BJ (cell line): Measurements from ENCODE around the gene CDC45. TPM values are rescaled to one million over a fixed set of nuclear protein-coding genes. Genes with fewer than 3 reads are reported as not detected.
"Not testable (repeated sequence)": the region's sequence is repeated elsewhere in the genome, so short reads cannot be mapped to it uniquely, and the experiment has no call there.

Experiments used
- CTCF ChIA-PET: fragments of 350-600 bp; formaldehyde crosslinking; extraction: SDS; loops from one replicate; lab custom pipeline; 2021; ENCODE audit warnings: antibody characterized with exemption, inconsistent platforms; lab: Yijun Ruan, JAX
- POLR2A ChIA-PET: fragments of 300-600 bp; sonication (Branson Sonifier 250); formaldehyde crosslinking; extraction: SDS; loops from one replicate; lab custom pipeline; 2021; ENCODE audit warnings: antibody characterized with exemption; lab: Charles Lee
- DNase-seq: peaks from one replicate; pipeline ENCODE4 v3.0.0-alpha.2; 2011; ENCODE audit warnings: low read depth
- H3K27me3 ChIP-seq: 2 replicates; pipeline ENCODE4 v1.6.0; 2011; ENCODE audit warnings: low read length; ENCODE audit not compliant: control insufficient read depth, insufficient read depth
- H3K36me3 ChIP-seq: 2 replicates; pipeline ENCODE4 v1.5.1; 2011; ENCODE audit warnings: low read length; ENCODE audit not compliant: control insufficient read depth, insufficient read depth
- H3K4me3 ChIP-seq: 2 replicates; pipeline ENCODE4 v1.5.1; 2011; ENCODE audit warnings: low read depth, mild to moderate bottlenecking, control low read depth, low read length
- CTCF ChIP-seq: IDR thresholded peaks from 2 replicates; pipeline ENCODE4 v1.5.1; 2011; ENCODE audit warnings: low read depth, mild to moderate bottlenecking, control low read depth, inconsistent platforms, low read length, moderate library complexity; ENCODE audit not compliant: insufficient read depth
- polyA plus RNA-seq: library from polyadenylated mRNA; depleted of rRNA; stranded (reverse); fragments of >200 nt; gene quantifications from 2 replicates; pipeline ENCODE4 v1.2.3, GENCODE V29; 2011

Gene CDC45
- polyA plus RNA-seq, 1 experiment = 13.8 TPM

- H3K27me3 ChIP-seq = no peaks in the 10 kb centered on the region
- POLR2A ChIA-PET = no interaction called here
- TF ChIP-seq CTCF = no peak
- peaks cover 6% of the 10 kb centered on the region for H3K36me3 ChIP-seq
- no peak for DNase-seq
- CTCF ChIA-PET = no interaction called here
- no peak overlapping the region for H3K4me3 ChIP-seq
Measured at GRCh38 chr22:19440411-19441195, 39.1 kb upstream of the CDC45 start.

- Histone ChIP-seq H3K27me3 (no peaks in the 10 kb centered on the region), H3K36me3 (peaks cover 4% of the 10 kb centered on the region), H3K4me3 (no peak overlapping the region)
- no peak for TF ChIP-seq CTCF
- ChIA-PET CTCF (no interaction called here), POLR2A (no interaction called here)
- no peak for DNase-seq
Measured at GRCh38 chr22:19442166-19442565, 37.6 kb upstream of the CDC45 start.

GRCh38 chr22:19443544-19444211 is 36.0 kb upstream of the CDC45 start:
- TF ChIP-seq CTCF = no peak
- ChIA-PET POLR2A (no interaction called here), CTCF (no interaction called here)

GRCh38 chr22:19445279-19445982 is 34.3 kb upstream of the CDC45 start:
- ChIA-PET CTCF (interaction anchor here (0.7 kb wide), 1 partner anchor 78 kb away, joined by 3 read pairs; no protein-coding TSS in a partner anchor), POLR2A (interaction anchor here (0.6 kb wide), 1 partner anchor 19 kb away, joined by 3 read pairs; no protein-coding TSS in a partner anchor)
- not testable (repeated sequence) for H3K27me3 ChIP-seq, H3K36me3 ChIP-seq, DNase-seq, H3K4me3 ChIP-seq

More at GRCh38 chr22:19443544-19444211, 36.0 kb upstream of the CDC45 start:
- no peak overlapping the region for H3K4me3 ChIP-seq
- H3K36me3 ChIP-seq = peaks cover 4% of the 10 kb centered on the region
- no peak for DNase-seq
- H3K27me3 ChIP-seq = no peaks in the 10 kb centered on the region

GRCh38 chr22:19446603-19447329 is 33.0 kb upstream of the CDC45 start:
- DNase-seq = no peak
- Histone ChIP-seq H3K36me3 (peaks cover 11% of the 10 kb centered on the region), H3K27me3 (no peaks in the 10 kb centered on the region), H3K4me3 (peak overlapping the region; percentile 76)
- CTCF ChIA-PET = no interaction called here
- POLR2A ChIA-PET = no interaction called here
- no peak for TF ChIP-seq CTCF
